Measurements from ENCODE around the gene ASIC1.

Gene ASIC1

GRCh38 chr12:50041062-50041860, 16.1 kb upstream of the ASIC1 start:
- no peak for DNase-seq

- no peak for DNase-seq
Observed at GRCh38 chr12:50041962-50042361, 15.4 kb upstream of the ASIC1 start.

- no peak for DNase-seq
Observed at GRCh38 chr12:50042693-50043092, 14.7 kb upstream of the ASIC1 start.

- no peak for DNase-seq
Observed at GRCh38 chr12:50043308-50043707, 14.1 kb upstream of the ASIC1 start.

- DNase-seq, result no peak
Observed at GRCh38 chr12:50043854-50044253, 13.5 kb upstream of the ASIC1 start.

GRCh38 chr12:50047693-50048250, 9.6 kb upstream of the ASIC1 start:
- DNase-seq, result no peak

- DNase-seq, result no peak
Observed at GRCh38 chr12:50049254-50050118, 7.9 kb upstream of the ASIC1 start.

- no peak for DNase-seq
Observed at GRCh38 chr12:50050119-50050385, 7.3 kb upstream of the ASIC1 start.

- DNase-seq, result peak; percentile 69
Observed at GRCh38 chr12:50050410-50051098, 6.8 kb upstream of the ASIC1 start.

- DNase-seq, result no peak
Observed at GRCh38 chr12:50051101-50051806, 6.1 kb upstream of the ASIC1 start.

GRCh38 chr12:50052544-50052943, 4.9 kb upstream of the ASIC1 start:
- no peak for DNase-seq

GRCh38 chr12:50052964-50053363, 4.4 kb upstream of the ASIC1 start:
- no peak for DNase-seq

- DNase-seq, result no peak
Observed at GRCh38 chr12:50053583-50053982, 3.8 kb upstream of the ASIC1 start.

GRCh38 chr12:50055831-50056638, 1.4 kb upstream of the ASIC1 start:
- DNase-seq, result peak; percentile 46

- DNase-seq, result no peak
Observed at GRCh38 chr12:50056639-50056976, 788 bp upstream of the ASIC1 start.

- no peak for DNase-seq
Observed at GRCh38 chr12:50057896-50058670, 687 bp downstream of the ASIC1 start.

- DNase-seq, result no peak
Observed at GRCh38 chr12:50058743-50059312, 1.4 kb downstream of the ASIC1 start.

GRCh38 chr12:50059440-50060119, 2.2 kb downstream of the ASIC1 start:
- peak; percentile 41 for DNase-seq

- no peak for DNase-seq
Observed at GRCh38 chr12:50060120-50060468, 2.7 kb downstream of the ASIC1 start.

- DNase-seq, result peak; percentile 56
Observed at GRCh38 chr12:50061171-50061570, 3.8 kb downstream of the ASIC1 start.

Data from inflammatory macrophage treated with lipopolysaccharide for 4 hours (primary cell).